Endothelial cell (in vitro differentiated cells): Measurements from ENCODE around the gene KDM5B. TPM values are rescaled to one million over a fixed set of nuclear protein-coding genes. Genes with fewer than 3 reads are reported as not detected.

Source experiments
- DNase-seq: peaks from one replicate; pipeline ENCODE4 v3.0.0; 2021; ENCODE audit warnings: low spot score
- H3K27ac Mint-ChIP-seq: one replicate; pipeline ENCODE4 v1.8.0; 2021; ENCODE audit warnings: mixed read lengths, inconsistent platforms; ENCODE audit not compliant: unreplicated experiment
- H3K27me3 Mint-ChIP-seq: one replicate; pipeline ENCODE4 v1.8.0; 2021; ENCODE audit warnings: mild to moderate bottlenecking, moderate library complexity, mixed read lengths, inconsistent platforms; ENCODE audit not compliant: unreplicated experiment
- H3K36me3 Mint-ChIP-seq: one replicate; pipeline ENCODE4 v1.8.0; 2021; ENCODE audit warnings: mild to moderate bottlenecking, low read depth, mixed read lengths, inconsistent platforms; ENCODE audit not compliant: unreplicated experiment
- H3K4me1 Mint-ChIP-seq: one replicate; pipeline ENCODE4 v1.8.0; 2021; ENCODE audit warnings: mild to moderate bottlenecking, mixed read lengths, inconsistent platforms; ENCODE audit not compliant: unreplicated experiment
- H3K4me3 Mint-ChIP-seq: one replicate; pipeline ENCODE4 v1.8.0; 2021; ENCODE audit warnings: mild to moderate bottlenecking, mixed read lengths, inconsistent platforms; ENCODE audit not compliant: unreplicated experiment
- H3K9me3 Mint-ChIP-seq: one replicate; pipeline ENCODE4 v1.8.0; 2021; ENCODE audit warnings: mixed read lengths, inconsistent platforms; ENCODE audit not compliant: unreplicated experiment
- CTCF ChIP-seq: fragments of 200-600 bp; sonication (generic); IDR thresholded peaks from one replicate; pipeline ENCODE4 v1.5.0; 2021; ENCODE audit warnings: antibody characterized with exemption; ENCODE audit not compliant: unreplicated experiment
- total RNA-seq: library from RNA; stranded (reverse); fragmentation: NEBNext Ultra II Directional; extraction: Animal tissue kit (Norgen Biotek cat#: 25700); gene quantifications from one replicate; pipeline ENCODE4 v1.2.1, GENCODE V29; 2021; ENCODE audit not compliant: unreplicated experiment

Gene KDM5B
- total RNA-seq, 1 donor from 2014 or later, result 195 TPM

GRCh38 chr1:202682477-202682876 lies 125.7 kb downstream of the KDM5B start:
- no peak for TF ChIP-seq CTCF
- H3K4me1 Mint-ChIP-seq, result peaks cover 11% of the 10 kb centered on the region
- H3K27ac Mint-ChIP-seq, result no peak overlapping the region
- H3K27me3 Mint-ChIP-seq, result no peaks in the 10 kb centered on the region
- H3K4me3 Mint-ChIP-seq, result no peak overlapping the region
- H3K9me3 Mint-ChIP-seq, result no peaks in the 10 kb centered on the region
- H3K36me3 Mint-ChIP-seq, result no peaks in the 10 kb centered on the region
- DNase-seq, result no peak

GRCh38 chr1:202681736-202682420 lies 126.3 kb downstream of the KDM5B start:
- H3K9me3 Mint-ChIP-seq, result no peaks in the 10 kb centered on the region
- H3K4me3 Mint-ChIP-seq, result no peak overlapping the region
- H3K36me3 Mint-ChIP-seq, result no peaks in the 10 kb centered on the region
- TF ChIP-seq CTCF, result no peak
- H3K27ac Mint-ChIP-seq, result no peak overlapping the region
- no peaks in the 10 kb centered on the region for H3K27me3 Mint-ChIP-seq
- H3K4me1 Mint-ChIP-seq, result peaks cover 11% of the 10 kb centered on the region
- no peak for DNase-seq

GRCh38 chr1:202680586-202681352 lies 127.5 kb downstream of the KDM5B start:
- no peaks in the 10 kb centered on the region for H3K9me3 Mint-ChIP-seq
- H3K27me3 Mint-ChIP-seq, result no peaks in the 10 kb centered on the region
- no peak for DNase-seq
- no peaks in the 10 kb centered on the region for H3K36me3 Mint-ChIP-seq
- H3K4me3 Mint-ChIP-seq, result no peak overlapping the region
- TF ChIP-seq CTCF, result no peak
- H3K27ac Mint-ChIP-seq, result no peak overlapping the region
- peaks cover 11% of the 10 kb centered on the region for H3K4me1 Mint-ChIP-seq

GRCh38 chr1:202679406-202680177 lies 128.6 kb downstream of the KDM5B start:
- H3K27ac Mint-ChIP-seq, result no peak overlapping the region
- DNase-seq, result no peak
- no peak for TF ChIP-seq CTCF
- H3K9me3 Mint-ChIP-seq, result no peaks in the 10 kb centered on the region
- no peak overlapping the region for H3K4me3 Mint-ChIP-seq
- H3K36me3 Mint-ChIP-seq, result no peaks in the 10 kb centered on the region
- H3K4me1 Mint-ChIP-seq, result peaks cover 1% of the 10 kb centered on the region
- peaks cover 1% of the 10 kb centered on the region for H3K27me3 Mint-ChIP-seq

- Mint-ChIP-seq H3K9me3 (no peaks in the 10 kb centered on the region), H3K4me1 (no peaks in the 10 kb centered on the region), H3K4me3 (no peak overlapping the region), H3K27ac (no peak overlapping the region), H3K27me3 (peaks cover 1% of the 10 kb centered on the region), H3K36me3 (no peaks in the 10 kb centered on the region)
- TF ChIP-seq CTCF, result no peak
- DNase-seq, result no peak
Observed at GRCh38 chr1:202677433-202677832, 130.8 kb downstream of the KDM5B start.
